ENCODE measurements around the gene MCOLN1. TPM values are rescaled to one million over a fixed set of nuclear protein-coding genes. Genes with fewer than 3 reads are reported as not detected.

Gene MCOLN1
- total and polyA plus RNA-seq, 4 donors = 10.9 to 17.0 (median 13.7) TPM

GRCh38 chr19:7527516-7528191 is 5.2 kb downstream of the MCOLN1 start:
- no peak overlapping the region for H3K27ac ChIP-seq (ENCODE audit: low read depth in 1 of 2, low read length in 2 of 2)
- 83% methylated on average over 25 of the region's 25 CpGs for WGBS
- DNase-seq (ENCODE audit: low spot score) = no peak

GRCh38 chr19:7528192-7528519 is 5.7 kb downstream of the MCOLN1 start:
- Histone ChIP-seq H3K9ac (ENCODE audit: low read depth in 1 of 2, low read length in 2 of 2) (no peak overlapping the region), H3K9me3 (ENCODE audit: control insufficient read depth in 4 of 4, low read length in 3 of 4) (no peaks in the 10 kb centered on the region), H3K4me3 (ENCODE audit: low read depth in 1 of 3, low read length in 3 of 3) (no peak overlapping the region), H3K4me1 (ENCODE audit: control insufficient read depth in 4 of 4, insufficient read depth in 4 of 4, low read length in 3 of 4) (peaks cover 3 to 9% (median 6%) of the 10 kb centered on the region in 4 donors), H3K27ac (ENCODE audit: low read depth in 1 of 2, low read length in 2 of 2) (no peak overlapping the region), H3K27me3 (ENCODE audit: control insufficient read depth in 4 of 4, insufficient read depth in 4 of 4, low read length in 3 of 4) (no peaks in the 10 kb centered on the region), H3K36me3 (ENCODE audit: control insufficient read depth in 4 of 4, insufficient read depth in 3 of 4, low read depth in 1 of 4, low read length in 3 of 4) (peaks cover 0 to 21% (median 5%) of the 10 kb centered on the region in 4 donors)
- no peak for DNase-seq (ENCODE audit: low spot score)
- TF ChIP-seq HNF4A (conservative IDR thresholded peaks at IDR 0.05) (no peak), HNF4G (IDR thresholded peaks at IDR 0.05) (no peak), RXRA (IDR thresholded peaks at IDR 0.05) (no peak), FOXA2 (IDR thresholded peaks at IDR 0.05) (no peak), JUND (IDR thresholded peaks at IDR 0.05) (no peak), TAF1 (conservative IDR thresholded peaks at IDR 0.05) (no peak), EGR1 (IDR thresholded peaks at IDR 0.05; ENCODE audit: low read depth in 2 of 2) (no peak), GABPA (IDR thresholded peaks at IDR 0.05 in 1 of 2, conservative IDR thresholded peaks at IDR 0.05 in 1 of 2) (no peak), ATF3 (IDR thresholded peaks at IDR 0.05) (no peak)
- 99% methylated on average over 7 of the region's 7 CpGs for WGBS

More at GRCh38 chr19:7527516-7528191, 5.2 kb downstream of the MCOLN1 start:
- Histone ChIP-seq H3K36me3 (ENCODE audit: control insufficient read depth in 4 of 4, insufficient read depth in 3 of 4, low read depth in 1 of 4, low read length in 3 of 4) (peaks cover 0 to 21% (median 5%) of the 10 kb centered on the region in 4 donors), H3K27me3 (ENCODE audit: control insufficient read depth in 4 of 4, insufficient read depth in 4 of 4, low read length in 3 of 4) (no peaks in the 10 kb centered on the region), H3K4me3 (ENCODE audit: low read depth in 1 of 3, low read length in 3 of 3) (no peak overlapping the region), H3K9ac (ENCODE audit: low read depth in 1 of 2, low read length in 2 of 2) (no peak overlapping the region), H3K4me1 (ENCODE audit: control insufficient read depth in 4 of 4, insufficient read depth in 4 of 4, low read length in 3 of 4) (peaks cover 5 to 12% (median 10%) of the 10 kb centered on the region in 4 donors), H3K9me3 (ENCODE audit: control insufficient read depth in 4 of 4, low read length in 3 of 4) (no peaks in the 10 kb centered on the region)
- no peak for TF ChIP-seq MAX (IDR thresholded peaks at IDR 0.05)
- no peak for TF ChIP-seq YY1 (IDR thresholded peaks at IDR 0.05)
- TF ChIP-seq ZBTB33 (IDR thresholded peaks at IDR 0.05) = no peak
- no peak for TF ChIP-seq HNF4A (conservative IDR thresholded peaks at IDR 0.05)
- TF ChIP-seq GABPA (IDR thresholded peaks at IDR 0.05 in 1 of 2, conservative IDR thresholded peaks at IDR 0.05 in 1 of 2) = no peak
- TF ChIP-seq ATF3 (IDR thresholded peaks at IDR 0.05) = no peak
- no peak for TF ChIP-seq RXRA (IDR thresholded peaks at IDR 0.05)
- TF ChIP-seq EGR1 (IDR thresholded peaks at IDR 0.05; ENCODE audit: low read depth in 2 of 2) = no peak
- TF ChIP-seq RAD21 (IDR thresholded peaks at IDR 0.05) = no peak

- no peak for DNase-seq (ENCODE audit: low spot score)
Measured at GRCh38 chr19:7528522-7529245, 6.3 kb downstream of the MCOLN1 start.

More at GRCh38 chr19:7528522-7529245, 6.3 kb downstream of the MCOLN1 start:
- TF ChIP-seq ATF3 (IDR thresholded peaks at IDR 0.05) (no peak), RXRA (IDR thresholded peaks at IDR 0.05) (no peak), FOXA1 (IDR thresholded peaks at IDR 0.05) (no peak), ZBTB33 (IDR thresholded peaks at IDR 0.05) (no peak), HNF4G (IDR thresholded peaks at IDR 0.05) (no peak), EGR1 (IDR thresholded peaks at IDR 0.05; ENCODE audit: low read depth in 2 of 2) (no peak), YY1 (IDR thresholded peaks at IDR 0.05) (no peak)
- H3K27ac ChIP-seq (ENCODE audit: low read depth in 1 of 2, low read length in 2 of 2) = no peak overlapping the region
- no peaks in the 10 kb centered on the region for H3K9me3 ChIP-seq (ENCODE audit: control insufficient read depth in 4 of 4, low read length in 3 of 4)
- H3K9ac ChIP-seq (ENCODE audit: low read depth in 1 of 2, low read length in 2 of 2) = no peak overlapping the region
- peaks cover 4 to 9% (median 6%) of the 10 kb centered on the region in 4 donors for H3K4me1 ChIP-seq (ENCODE audit: control insufficient read depth in 4 of 4, insufficient read depth in 4 of 4, low read length in 3 of 4)
- H3K4me3 ChIP-seq (ENCODE audit: low read depth in 1 of 3, low read length in 3 of 3) = no peak overlapping the region
- no peaks in the 10 kb centered on the region for H3K27me3 ChIP-seq (ENCODE audit: control insufficient read depth in 4 of 4, insufficient read depth in 4 of 4, low read length in 3 of 4)
- WGBS = 95% methylated on average over 32 of the region's 32 CpGs
- peaks cover 0 to 21% (median 5%) of the 10 kb centered on the region in 4 donors for H3K36me3 ChIP-seq (ENCODE audit: control insufficient read depth in 4 of 4, insufficient read depth in 3 of 4, low read depth in 1 of 4, low read length in 3 of 4)

Data from liver (tissue), 9 donors.